NCI-H128 (cell line): ENCODE data around the gene ERC2.
"Not testable (repeated sequence)": the region's sequence is repeated elsewhere in the genome, so short reads cannot be mapped to it uniquely, and the experiment has no call there.

Source experiments
- DNase-seq: peaks from one replicate; lab custom pipeline; 2025; ENCODE audit not compliant: unreplicated experiment; lab: John Stamatoyannopoulos, UW

ERC2 gene

DNA sequence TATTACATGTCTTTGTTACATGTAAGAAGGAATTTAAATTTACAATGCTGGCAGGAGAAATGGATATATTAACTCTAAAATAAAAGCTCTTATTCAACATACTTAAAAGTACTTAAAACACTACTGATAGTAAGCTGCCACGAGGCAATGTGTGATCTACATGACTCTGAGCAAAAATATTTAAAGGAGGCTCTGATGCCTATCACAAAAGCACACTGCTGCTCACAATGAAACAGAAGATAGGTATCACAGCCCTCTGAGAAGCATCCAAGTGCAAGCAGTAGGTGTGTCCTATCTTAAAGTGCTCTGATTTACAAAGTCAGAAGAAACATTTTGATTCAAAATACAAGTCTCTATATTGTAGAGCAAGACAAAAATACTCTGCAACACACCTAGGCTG is 610.0 kb downstream of the ERC2 start:
- DNase-seq, result no peak

GRCh38 chr3:55857633-55858032 is 610.6 kb downstream of the ERC2 start:
- DNase-seq, result no peak

DNA sequence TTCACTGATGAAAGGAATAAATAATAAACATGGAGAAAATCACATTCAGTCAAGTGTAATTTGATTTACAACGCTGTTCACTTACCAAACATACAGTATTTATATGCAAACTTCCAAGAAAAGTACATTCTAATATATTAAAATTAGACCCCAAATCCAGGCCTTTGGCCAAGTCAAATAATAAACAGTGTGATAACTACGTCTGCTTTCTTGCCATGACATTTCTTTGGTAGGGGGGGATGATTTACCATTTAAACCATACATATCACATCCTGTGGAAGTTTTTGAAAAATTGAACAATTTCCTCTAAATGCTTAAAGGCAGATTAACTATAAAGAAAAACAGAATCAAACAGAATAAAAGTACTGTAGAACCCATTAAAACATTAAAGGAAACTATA is 613.0 kb downstream of the ERC2 start:
- no peak for DNase-seq

DNA sequence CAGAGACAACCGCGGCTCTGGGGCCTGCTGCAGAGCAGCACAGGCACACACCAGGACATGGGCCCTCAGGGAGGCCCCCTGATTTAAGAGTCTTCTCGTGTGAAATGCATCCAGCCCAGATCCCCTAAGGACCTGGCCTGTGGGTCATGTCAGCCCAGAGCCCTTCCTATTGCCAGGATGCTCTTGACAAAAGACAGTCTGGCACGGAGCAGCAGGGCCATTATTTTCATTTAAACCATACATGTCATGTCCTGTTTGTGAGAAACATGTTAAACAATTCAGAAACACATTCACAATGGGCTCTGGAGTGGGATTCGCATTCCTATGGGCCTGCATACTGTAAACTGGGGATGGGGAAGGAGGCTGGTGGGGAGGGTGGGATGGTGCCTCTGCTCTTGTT is 613.8 kb downstream of the ERC2 start:
- DNase-seq, result no peak

DNA sequence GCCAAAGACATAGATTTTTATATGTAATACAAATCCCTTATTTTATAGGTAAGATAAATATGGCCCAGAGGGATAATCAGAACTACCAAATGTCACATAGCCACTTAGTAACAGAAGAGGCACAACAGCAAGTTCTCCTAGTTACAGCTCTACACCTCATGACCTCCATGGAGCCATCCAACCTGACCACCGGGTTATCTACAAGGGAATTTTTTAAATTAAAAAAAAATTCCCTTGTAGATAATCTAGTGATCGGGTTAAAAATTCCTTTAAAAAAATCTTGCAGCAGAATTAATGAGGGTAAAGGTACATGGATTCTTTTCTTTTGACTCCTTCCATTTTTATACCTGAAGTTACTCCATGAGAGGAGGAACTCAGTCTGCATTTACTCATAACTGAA is 615.9 kb downstream of the ERC2 start:
- no peak for DNase-seq

- no peak for DNase-seq
These were observed 626.1 kb downstream of the ERC2 start for GRCh38 chr3:55842204-55842603.

- not testable (repeated sequence) for DNase-seq
These were observed 636.4 kb downstream of the ERC2 start for GRCh38 chr3:55831876-55832275.

DNA sequence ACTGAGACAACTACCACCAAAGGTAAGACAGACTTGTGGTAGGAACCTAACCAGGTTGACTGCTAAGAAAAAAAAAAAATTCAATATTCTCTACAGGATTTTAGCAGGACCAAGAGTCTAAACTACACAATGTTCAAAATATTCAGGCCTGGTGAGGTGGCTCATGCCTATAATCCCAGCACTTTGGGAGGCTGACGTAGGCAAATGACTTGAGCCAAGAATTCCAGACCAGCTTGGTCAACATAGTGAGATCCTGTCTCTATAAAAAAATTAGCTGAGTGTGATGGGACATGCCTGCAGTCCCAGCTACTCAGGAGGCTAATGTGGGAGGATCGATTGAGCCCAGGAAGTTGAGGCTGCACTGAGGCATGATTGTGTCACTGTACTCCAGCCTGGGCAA is 639.6 kb downstream of the ERC2 start:
- no peak for DNase-seq

GRCh38 chr3:55827786-55828185 is 640.5 kb downstream of the ERC2 start:
- no peak for DNase-seq

DNA sequence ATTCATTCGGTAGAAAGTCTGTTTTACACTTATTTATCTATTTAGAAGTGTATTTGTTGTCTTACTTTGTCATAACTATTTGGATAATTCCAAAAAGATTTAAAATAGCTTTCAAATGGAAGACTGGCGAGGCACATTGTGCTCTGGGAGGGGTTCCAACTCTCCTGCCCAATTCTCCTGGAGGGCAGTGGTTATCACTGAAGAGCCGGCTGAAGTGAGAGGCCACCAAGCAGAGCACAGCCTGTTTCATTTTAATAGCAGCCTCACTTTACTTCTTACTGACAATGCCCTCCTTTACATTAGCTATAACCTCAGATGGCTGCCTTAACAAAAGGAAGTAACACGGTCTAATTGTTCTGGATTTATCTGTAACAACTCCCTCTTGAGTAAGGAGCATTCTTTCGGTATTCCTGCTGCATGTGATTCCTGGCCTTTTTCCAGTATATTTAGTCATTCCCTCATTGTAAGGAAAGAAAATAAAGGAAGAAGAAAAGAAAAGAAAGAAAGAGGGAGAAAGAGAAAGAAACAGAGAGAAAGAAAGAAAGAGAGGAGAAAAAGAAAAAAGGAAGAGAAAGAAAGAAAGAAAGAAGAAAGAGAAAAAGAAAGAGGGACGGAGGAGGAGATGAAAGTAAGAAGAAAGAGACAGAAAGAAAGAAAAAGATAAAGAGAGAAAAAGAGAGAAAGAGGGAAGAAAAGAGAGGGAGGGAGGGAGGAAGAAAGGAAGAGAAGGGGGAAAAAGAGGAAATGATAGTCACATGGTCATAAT is 641.4 kb downstream of the ERC2 start:
- DNase-seq, result no peak

DNA sequence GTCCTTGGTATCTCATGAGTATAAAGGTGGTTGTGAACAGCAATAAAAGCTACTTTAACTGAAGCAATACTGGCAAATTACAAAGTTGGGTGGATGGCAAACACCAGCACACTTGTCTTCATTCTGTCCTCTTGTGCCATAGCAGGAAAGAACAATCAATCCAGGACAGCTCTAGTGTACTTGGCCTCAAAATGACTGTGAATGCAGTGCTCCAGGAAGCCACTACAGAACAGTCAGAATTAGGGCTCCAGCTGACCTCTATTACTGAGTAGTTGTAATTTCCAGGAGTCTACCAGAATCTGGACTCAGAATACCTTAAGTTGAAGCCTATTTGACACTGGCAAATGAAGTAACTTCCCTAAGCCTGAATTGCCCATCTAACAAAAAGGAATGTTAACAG is 642.2 kb downstream of the ERC2 start:
- no peak for DNase-seq

- DNase-seq, result no peak
These were observed 643.9 kb downstream of the ERC2 start for GRCh38 chr3:55824406-55824805.

GRCh38 chr3:55823829-55824228 is 644.4 kb downstream of the ERC2 start:
- DNase-seq, result no peak

DNA sequence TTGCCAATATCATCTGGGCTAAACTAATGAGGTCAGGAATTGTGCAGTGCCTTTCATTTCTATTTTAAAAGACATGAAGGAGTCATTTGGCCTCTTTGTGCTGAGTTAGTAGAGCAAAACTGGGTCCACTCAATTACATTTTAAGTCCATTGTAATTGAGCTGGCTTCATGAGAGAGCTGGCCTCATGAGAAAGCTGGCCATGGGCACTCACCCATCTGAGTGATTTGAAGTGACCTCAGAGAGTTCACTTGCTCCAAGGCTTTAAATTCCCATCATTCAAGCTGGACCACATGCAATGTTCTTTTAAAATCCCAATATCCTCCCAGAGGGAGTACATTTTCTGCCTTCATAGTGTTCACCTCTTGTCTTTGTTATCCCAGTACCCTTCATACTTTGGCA is 645.3 kb downstream of the ERC2 start:
- no peak for DNase-seq

DNA sequence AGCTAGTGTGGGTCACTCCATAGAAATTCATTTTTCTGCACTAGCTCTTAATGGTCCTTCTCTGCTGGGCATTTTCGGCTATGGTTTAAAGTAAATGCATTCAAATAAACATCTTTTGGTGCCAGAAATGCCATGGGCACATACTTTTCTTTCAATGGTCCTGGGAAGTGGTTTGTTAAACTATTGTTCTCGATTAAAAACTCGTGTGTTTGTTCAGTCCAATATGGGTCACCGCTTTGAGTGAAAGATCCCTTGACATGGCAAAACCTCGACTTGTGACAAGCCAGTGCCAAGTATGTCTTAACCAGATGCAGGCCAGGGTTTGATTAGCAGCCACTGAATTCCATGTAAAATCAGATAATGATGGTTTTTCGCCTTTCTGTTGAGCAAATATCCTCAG is 649.3 kb downstream of the ERC2 start:
- DNase-seq, result no peak

DNA sequence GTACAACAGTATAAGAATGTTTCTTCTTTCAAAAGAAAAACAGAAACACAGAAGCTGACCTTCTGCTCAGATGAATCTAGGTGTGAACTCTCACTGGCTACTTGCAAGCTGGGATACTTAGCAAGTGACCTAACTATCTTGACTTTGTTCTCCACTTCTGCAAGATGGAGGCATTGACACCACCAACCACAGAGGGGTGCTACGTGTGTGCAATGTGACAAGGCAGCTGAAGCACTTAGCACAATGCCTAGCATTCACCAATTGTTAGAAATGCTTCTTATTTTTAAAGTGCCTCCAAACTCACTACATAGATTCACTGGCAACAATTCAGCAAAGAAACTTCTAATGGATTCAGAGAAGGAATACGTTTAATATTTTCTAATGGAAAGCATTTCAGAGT is 649.8 kb downstream of the ERC2 start:
- DNase-seq, result no peak

DNA sequence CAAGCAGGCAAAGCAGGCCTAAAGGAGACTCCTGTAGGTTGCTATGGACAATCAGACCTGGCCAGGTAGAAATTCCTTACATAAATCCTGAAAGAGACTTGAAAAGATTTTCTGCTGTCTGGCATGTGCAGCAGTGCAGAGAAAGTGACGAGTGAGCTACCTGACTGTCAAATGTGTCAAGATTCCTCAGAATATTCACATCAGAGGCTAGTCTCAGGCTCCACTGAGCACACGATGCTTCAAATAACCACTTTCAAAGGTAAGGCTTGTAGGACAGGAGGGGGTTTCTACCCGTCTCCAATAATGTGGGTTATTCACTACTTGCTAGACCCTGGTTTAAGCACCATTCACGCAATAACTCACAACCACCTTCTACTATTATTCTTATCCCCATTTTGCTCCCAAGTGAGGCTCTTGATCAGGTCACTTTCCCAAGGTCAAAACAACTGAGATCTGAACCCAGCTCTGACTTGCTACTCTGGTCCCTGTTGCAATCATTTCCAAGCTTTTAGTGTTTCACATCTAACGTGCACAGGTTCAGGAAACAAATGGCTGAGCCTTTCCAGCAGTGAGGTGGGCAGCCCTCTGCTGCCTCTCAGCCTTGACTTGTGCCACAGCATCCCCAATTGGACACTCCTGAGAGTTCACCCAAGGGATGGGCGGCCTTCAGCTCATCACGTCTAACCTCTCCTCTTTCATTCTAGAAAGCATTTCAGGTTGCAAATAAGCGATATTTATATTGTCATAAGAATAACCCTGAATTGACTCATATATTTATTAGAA is 651.3 kb downstream of the ERC2 start:
- no peak for DNase-seq

DNA sequence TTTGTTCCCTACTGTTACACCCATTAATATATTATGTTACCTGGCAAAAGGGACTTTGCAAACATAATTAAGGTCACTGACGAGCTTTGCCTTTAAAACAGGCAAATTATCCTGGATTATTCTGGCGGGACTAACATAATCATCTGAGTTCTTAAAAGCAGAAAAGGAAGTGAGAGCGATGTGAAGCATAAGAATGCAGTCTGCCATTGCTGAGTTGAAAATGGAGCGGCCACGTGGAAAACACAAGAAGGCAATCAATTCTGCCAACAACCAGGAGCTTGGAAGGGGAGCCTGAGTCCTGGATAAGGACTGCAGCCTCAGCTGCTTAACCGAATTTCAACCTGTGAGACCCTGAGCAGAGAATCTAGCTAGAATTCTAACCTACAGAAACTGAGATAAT is 653.0 kb downstream of the ERC2 start:
- DNase-seq, result no peak

GRCh38 chr3:55813268-55814097 is 654.8 kb downstream of the ERC2 start:
- DNase-seq, result no peak

- DNase-seq, result no peak
These were observed 655.8 kb downstream of the ERC2 start for GRCh38 chr3:55812394-55813013.

GRCh38 chr3:55807210-55807609 is 661.1 kb downstream of the ERC2 start:
- DNase-seq, result no peak
